HFF-Myc (cell line): ENCODE data around the gene SHISA6.
"Not testable (repeated sequence)": the region's sequence is repeated elsewhere in the genome, so short reads cannot be mapped to it uniquely, and the experiment has no call there.

ENCODE experiments used
- DNase-seq: peaks from one replicate; pipeline ENCODE4 v3.0.0-alpha.2; 2011; ENCODE audit warnings: low read depth; ENCODE audit errors: extremely low read depth
- H3K4me3 ChIP-seq: replicated peaks from 2 replicates; pipeline ENCODE4 v1.5.1; 2011; ENCODE audit warnings: low read depth, mild to moderate bottlenecking, control low read depth, low read length
- CTCF ChIP-seq: IDR thresholded peaks from 2 replicates; pipeline ENCODE4 v1.5.1; 2012; ENCODE audit warnings: mild to moderate bottlenecking, low read depth, low read length, control low read depth; ENCODE audit errors: missing control alignments

The SHISA6 gene

DNA sequence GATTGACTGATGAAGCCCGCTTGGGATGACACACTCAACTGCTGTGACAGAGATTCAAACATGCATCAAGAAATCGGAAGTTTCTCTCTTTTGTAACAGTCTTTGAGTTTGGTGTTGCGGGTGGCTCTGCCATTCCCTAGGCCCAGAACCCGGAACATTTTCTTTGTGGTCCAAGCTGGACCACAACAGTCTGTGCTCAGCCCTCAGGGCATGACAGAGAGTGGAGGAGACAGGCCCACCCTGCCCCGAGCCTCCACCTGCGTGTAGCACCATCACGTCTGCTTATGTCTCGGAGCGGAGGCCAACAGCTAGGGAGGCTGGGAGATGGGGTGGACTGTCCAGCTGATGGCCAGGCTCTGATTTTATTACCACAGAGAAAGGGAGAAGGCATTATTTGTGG is 64.5 kb downstream of the SHISA6 start:
- no peak overlapping the region for H3K4me3 ChIP-seq
- no peak for DNase-seq
- TF ChIP-seq CTCF, result no peak

- no peak for TF ChIP-seq CTCF
Measured at GRCh38 chr17:11308531-11308930, 67.5 kb downstream of the SHISA6 start.

DNA sequence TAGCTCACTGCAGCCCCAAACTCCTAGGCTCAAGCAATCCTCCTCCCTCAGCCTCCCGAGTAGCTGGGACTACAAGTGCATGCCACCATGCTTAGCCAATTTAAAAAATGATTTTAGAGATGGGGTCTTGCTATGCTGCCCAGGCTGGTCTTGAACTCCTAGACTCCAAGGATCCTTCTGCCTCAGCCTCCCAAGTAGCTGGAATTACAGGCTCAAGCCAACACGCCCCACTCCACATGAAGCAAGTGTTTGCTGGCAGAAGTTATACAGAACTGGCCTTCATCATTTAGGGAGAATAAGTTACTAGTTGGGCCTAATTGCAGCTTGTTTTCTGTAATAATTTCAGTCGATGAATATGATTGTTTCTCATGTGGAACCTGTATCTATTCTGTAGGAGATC is 68.0 kb downstream of the SHISA6 start:
- no peak overlapping the region for H3K4me3 ChIP-seq
- DNase-seq, result no peak
- TF ChIP-seq CTCF, result no peak

More at GRCh38 chr17:11308531-11308930, 67.5 kb downstream of the SHISA6 start:
- no peak for DNase-seq
- H3K4me3 ChIP-seq, result no peak overlapping the region

DNA sequence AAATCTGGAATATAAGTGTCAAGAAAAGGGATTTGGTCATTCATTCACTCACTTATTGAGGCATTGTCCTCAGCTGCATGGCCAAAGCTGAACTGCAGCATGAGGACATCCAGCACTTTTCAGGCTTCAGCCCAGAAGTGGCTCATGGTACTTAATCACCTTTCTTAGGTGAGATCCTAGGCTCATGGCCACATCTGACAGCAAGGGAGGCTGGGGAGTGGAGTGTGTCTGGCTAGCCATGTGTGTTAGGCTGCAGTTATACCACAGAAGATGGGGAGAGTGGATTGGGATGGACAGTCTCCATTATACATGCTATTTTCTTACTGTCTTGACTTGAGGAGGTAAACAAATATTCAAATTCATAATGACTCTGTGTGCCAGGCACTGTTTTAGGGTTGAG is 68.8 kb downstream of the SHISA6 start:
- no peak for DNase-seq
- H3K4me3 ChIP-seq, result no peak overlapping the region
- TF ChIP-seq CTCF, result no peak

DNA sequence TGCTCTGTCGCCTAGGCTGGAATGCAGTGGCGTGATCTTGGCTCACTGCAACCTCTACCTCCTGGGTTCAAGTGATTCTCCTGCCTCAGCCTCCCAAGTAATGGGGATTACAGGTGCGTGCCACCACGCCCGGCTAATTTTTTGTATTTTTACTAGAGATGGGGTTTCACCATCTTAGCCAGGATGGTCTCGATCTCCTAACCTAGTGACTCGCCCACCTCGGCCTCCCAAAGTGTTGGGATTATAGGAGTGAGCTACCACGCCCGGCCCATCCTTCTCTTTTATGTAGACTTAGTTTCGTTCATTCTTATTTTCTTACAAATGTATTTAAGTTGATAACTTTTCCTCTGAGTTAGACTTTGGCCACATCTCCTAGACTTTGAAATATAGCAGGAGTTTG is 75.4 kb downstream of the SHISA6 start:
- H3K4me3 ChIP-seq, DNase-seq: not testable (repeated sequence)

- no peak for DNase-seq
- no peak overlapping the region for H3K4me3 ChIP-seq
- TF ChIP-seq CTCF, result no peak
Measured at GRCh38 chr17:11318207-11318606, 77.2 kb downstream of the SHISA6 start.

DNA sequence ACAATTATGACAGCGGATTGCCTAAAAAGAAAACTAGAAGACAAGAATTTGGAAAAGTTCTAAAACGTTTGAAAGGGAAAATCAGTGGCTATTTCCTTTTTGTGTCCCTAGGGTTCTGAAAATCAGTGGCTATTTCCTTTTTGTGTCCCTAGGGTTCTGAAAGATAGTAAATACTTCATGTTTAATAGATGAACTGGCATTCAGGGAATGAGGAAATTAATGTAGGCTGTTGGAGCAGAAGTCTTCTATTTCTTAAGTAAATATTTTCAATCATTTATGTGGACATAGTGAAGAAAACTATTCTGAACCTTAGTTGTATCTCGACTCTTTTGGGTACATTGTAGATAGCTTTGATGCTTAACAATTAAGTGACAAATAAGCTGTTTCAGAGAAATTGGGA is 78.9 kb downstream of the SHISA6 start:
- DNase-seq, result no peak
- no peak overlapping the region for H3K4me3 ChIP-seq
- TF ChIP-seq CTCF, result no peak

DNA sequence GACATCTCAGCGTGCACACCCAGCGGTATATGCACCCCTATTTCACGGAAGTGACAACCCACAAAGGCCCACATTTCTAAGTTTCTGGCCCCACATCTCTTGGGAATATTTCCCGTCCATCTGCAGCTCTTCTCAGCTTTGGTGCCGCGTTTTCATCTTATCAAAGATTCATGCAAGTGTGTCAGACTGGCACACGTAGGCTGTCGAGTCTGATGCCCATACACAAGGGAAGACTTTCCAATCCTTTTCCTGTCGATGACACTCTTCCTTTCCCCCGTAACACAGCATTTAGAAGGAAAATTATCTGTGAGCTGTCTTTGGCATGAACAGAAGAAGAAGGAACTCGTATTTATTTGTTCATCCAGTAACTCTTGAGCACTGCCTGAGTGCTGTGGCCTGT is 83.0 kb downstream of the SHISA6 start:
- no peak for TF ChIP-seq CTCF

More for the DNA sequence above, 83.0 kb downstream of the SHISA6 start:
- H3K4me3 ChIP-seq, result no peak overlapping the region
- DNase-seq, result no peak
